ENCODE data around the gene AIG1.

The AIG1 gene

DNA sequence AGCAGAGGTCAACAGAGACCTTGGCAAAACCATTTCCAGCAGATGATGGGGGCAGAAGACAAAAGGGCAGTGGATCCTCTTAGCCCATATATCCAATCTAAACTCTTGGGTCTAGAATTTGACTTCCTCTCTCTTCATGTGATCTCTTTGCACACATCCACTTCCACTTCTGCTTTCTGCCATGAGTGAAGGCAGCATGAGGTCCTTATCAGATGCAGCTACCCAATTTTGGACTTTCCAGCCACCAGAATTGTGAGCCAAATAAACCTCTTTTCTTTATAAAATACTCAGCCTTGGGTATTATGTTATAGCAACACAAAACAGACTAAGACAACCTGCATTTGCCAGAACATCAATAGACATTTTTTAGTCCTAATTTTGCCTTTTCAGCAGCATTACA lies 198.3 kb downstream of the AIG1 start:
- H3K4me2 ChIP-seq (ENCODE audit: low read depth, low read length) = no peak overlapping the region
- H3K4me1 ChIP-seq (ENCODE audit: low read length) = no peaks in the 10 kb centered on the region
- TF ChIP-seq, protein P1, sequence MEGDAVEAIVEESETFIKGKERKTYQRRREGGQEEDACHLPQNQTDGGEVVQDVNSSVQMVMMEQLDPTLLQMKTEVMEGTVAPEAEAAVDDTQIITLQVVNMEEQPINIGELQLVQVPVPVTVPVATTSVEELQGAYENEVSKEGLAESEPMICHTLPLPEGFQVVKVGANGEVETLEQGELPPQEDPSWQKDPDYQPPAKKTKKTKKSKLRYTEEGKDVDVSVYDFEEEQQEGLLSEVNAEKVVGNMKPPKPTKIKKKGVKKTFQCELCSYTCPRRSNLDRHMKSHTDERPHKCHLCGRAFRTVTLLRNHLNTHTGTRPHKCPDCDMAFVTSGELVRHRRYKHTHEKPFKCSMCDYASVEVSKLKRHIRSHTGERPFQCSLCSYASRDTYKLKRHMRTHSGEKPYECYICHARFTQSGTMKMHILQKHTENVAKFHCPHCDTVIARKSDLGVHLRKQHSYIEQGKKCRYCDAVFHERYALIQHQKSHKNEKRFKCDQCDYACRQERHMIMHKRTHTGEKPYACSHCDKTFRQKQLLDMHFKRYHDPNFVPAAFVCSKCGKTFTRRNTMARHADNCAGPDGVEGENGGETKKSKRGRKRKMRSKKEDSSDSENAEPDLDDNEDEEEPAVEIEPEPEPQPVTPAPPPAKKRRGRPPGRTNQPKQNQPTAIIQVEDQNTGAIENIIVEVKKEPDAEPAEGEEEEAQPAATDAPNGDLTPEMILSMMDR (IDR thresholded peaks at IDR 0.05; ENCODE audit: low read length) = no peak
- no peak for TF ChIP-seq EZH2 (optimal IDR thresholded peaks at IDR 0.05; ENCODE audit: low read depth, low read length)
- no peak for TF ChIP-seq EZH2phosphoT487 (IDR thresholded peaks at IDR 0.05; ENCODE audit: low read length)
- H2AFZ ChIP-seq (ENCODE audit: low read length) = no peak overlapping the region
- no peaks in the 10 kb centered on the region for H3F3A ChIP-seq (ENCODE audit: insufficient read depth, low read length)
- no peaks in the 10 kb centered on the region for H3K9me2 ChIP-seq (replicated peaks; ENCODE audit: insufficient read depth, low read length)
- no peaks in the 10 kb centered on the region for H4K20me1 ChIP-seq (ENCODE audit: insufficient read depth, low read length)
- no peaks in the 10 kb centered on the region for H3K9me3 ChIP-seq (replicated peaks; ENCODE audit: insufficient read depth, low read length)
- H3K36me3 ChIP-seq (replicated peaks; ENCODE audit: insufficient read depth, low read length) = no peaks in the 10 kb centered on the region
- H3K27me3 ChIP-seq (replicated peaks; ENCODE audit: insufficient read depth, low read length) = no peaks in the 10 kb centered on the region
- no peak for DNase-seq
- H3K4me3 ChIP-seq (ENCODE audit: low read length) = no peak overlapping the region
- H3K9ac ChIP-seq (ENCODE audit: low read length) = no peak overlapping the region
- no peaks in the 10 kb centered on the region for H3K79me2 ChIP-seq (ENCODE audit: low read length)
- H3K27ac ChIP-seq (ENCODE audit: low read length) = no peak overlapping the region

DNA sequence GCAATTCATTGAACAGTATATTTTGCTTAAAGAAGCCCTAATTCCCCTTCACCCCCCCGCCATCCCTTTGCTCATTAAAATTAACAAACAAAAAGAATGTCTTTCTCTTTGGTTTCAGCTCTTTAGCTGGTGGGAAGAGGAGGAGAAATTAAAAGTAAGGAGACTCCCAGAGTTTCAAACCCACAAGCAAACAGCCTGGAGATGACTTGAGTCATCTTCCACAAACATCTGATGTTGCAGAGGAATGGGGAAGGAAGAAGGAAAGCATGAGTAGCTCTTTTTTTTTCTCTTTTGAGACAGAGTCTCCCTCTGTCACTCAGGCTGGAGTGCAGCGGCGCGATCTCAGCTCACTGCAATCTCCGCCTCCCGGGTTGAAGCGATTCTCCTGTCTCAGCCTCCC lies 200.2 kb downstream of the AIG1 start:
- H4K20me1 ChIP-seq (ENCODE audit: insufficient read depth, low read length) = no peaks in the 10 kb centered on the region
- no peak overlapping the region for H3K27ac ChIP-seq (ENCODE audit: low read length)
- no peak for DNase-seq
- no peaks in the 10 kb centered on the region for H3K79me2 ChIP-seq (ENCODE audit: low read length)
- no peaks in the 10 kb centered on the region for H3K9me3 ChIP-seq (replicated peaks; ENCODE audit: insufficient read depth, low read length)
- H2AFZ ChIP-seq (ENCODE audit: low read length) = no peak overlapping the region
- H3K36me3 ChIP-seq (replicated peaks; ENCODE audit: insufficient read depth, low read length) = no peaks in the 10 kb centered on the region
- no peak overlapping the region for H3K4me2 ChIP-seq (ENCODE audit: low read depth, low read length)
- H3K27me3 ChIP-seq (replicated peaks; ENCODE audit: insufficient read depth, low read length) = no peaks in the 10 kb centered on the region
- no peaks in the 10 kb centered on the region for H3K9me2 ChIP-seq (replicated peaks; ENCODE audit: insufficient read depth, low read length)
- no peaks in the 10 kb centered on the region for H3F3A ChIP-seq (ENCODE audit: insufficient read depth, low read length)
- no peaks in the 10 kb centered on the region for H3K4me1 ChIP-seq (ENCODE audit: low read length)
- TF ChIP-seq EZH2phosphoT487 (IDR thresholded peaks at IDR 0.05; ENCODE audit: low read length) (no peak), EZH2 (optimal IDR thresholded peaks at IDR 0.05; ENCODE audit: low read depth, low read length) (no peak)
- TF ChIP-seq, protein P1 (IDR thresholded peaks at IDR 0.05; ENCODE audit: low read length) = no peak
- H3K4me3 ChIP-seq (ENCODE audit: low read length) = no peak overlapping the region
- H3K9ac ChIP-seq (ENCODE audit: low read length) = no peak overlapping the region

DNA sequence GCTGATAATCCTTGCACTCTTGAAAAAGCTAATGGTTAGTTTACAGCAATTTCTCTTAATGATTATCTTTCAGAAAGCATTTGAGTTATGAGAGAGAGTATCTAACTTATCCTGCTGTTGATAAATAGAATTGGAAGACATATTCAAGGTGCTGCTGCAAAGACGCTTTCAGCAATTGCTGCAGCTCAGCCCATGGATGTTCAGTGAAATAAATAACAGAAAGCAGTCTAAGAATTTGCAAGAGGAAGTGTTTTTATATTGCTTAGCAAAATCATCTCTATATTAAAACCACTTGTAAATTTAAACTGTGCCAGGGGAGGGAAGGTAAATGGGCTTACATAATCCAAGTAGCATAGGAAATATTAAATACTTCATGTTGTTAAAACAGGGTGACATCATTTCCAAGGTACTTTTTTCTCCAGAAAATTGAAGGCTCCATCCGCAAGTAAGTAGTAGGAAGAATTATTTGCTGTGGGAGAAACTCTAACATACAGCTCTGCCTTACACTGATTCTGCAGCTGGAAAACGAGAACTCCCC lies 201.3 kb downstream of the AIG1 start:
- no peak overlapping the region for H3K4me2 ChIP-seq (ENCODE audit: low read depth, low read length)
- no peak overlapping the region for H2AFZ ChIP-seq (ENCODE audit: low read length)
- no peaks in the 10 kb centered on the region for H4K20me1 ChIP-seq (ENCODE audit: insufficient read depth, low read length)
- no peaks in the 10 kb centered on the region for H3K79me2 ChIP-seq (ENCODE audit: low read length)
- no peaks in the 10 kb centered on the region for H3K36me3 ChIP-seq (replicated peaks; ENCODE audit: insufficient read depth, low read length)
- no peaks in the 10 kb centered on the region for H3K9me3 ChIP-seq (replicated peaks; ENCODE audit: insufficient read depth, low read length)
- no peak overlapping the region for H3K4me3 ChIP-seq (ENCODE audit: low read length)
- H3K27ac ChIP-seq (ENCODE audit: low read length) = no peak overlapping the region
- no peak for DNase-seq
- TF ChIP-seq EZH2phosphoT487 (IDR thresholded peaks at IDR 0.05; ENCODE audit: low read length) (no peak), EZH2 (optimal IDR thresholded peaks at IDR 0.05; ENCODE audit: low read depth, low read length) (no peak)
- TF ChIP-seq, protein P1 (IDR thresholded peaks at IDR 0.05; ENCODE audit: low read length) = no peak
- no peak overlapping the region for H3K9ac ChIP-seq (ENCODE audit: low read length)
- H3K9me2 ChIP-seq (replicated peaks; ENCODE audit: insufficient read depth, low read length) = no peaks in the 10 kb centered on the region
- H3K27me3 ChIP-seq (replicated peaks; ENCODE audit: insufficient read depth, low read length) = no peaks in the 10 kb centered on the region
- no peaks in the 10 kb centered on the region for H3F3A ChIP-seq (ENCODE audit: insufficient read depth, low read length)
- H3K4me1 ChIP-seq (ENCODE audit: low read length) = no peaks in the 10 kb centered on the region

All from MM.1S (cell line).